Fibroblast of lung (primary cell): ENCODE measurements around the gene SLAIN2. TPM values are rescaled to one million over a fixed set of nuclear protein-coding genes. Genes with fewer than 3 reads are reported as not detected.

ENCODE experiments used
- DNase-seq, 2 donors: peaks; one replicate each; pipeline versions ENCODE4 v3.0.0 to v3.0.0-alpha.2; 2010; ENCODE audit warnings: low read depth in 2 of 2
- H2AFZ ChIP-seq: 2 replicates; pipeline ENCODE4 v1.5.1; 2012; ENCODE audit warnings: low read length, control low read depth, inconsistent platforms
- H3K27ac ChIP-seq: 2 replicates; pipeline ENCODE4 v1.5.1; 2011; ENCODE audit warnings: low read length, control low read depth; ENCODE audit not compliant: insufficient read depth
- H3K27me3 ChIP-seq: 2 replicates; pipeline ENCODE4 v1.5.1; 2011; ENCODE audit warnings: mild to moderate bottlenecking, low read length; ENCODE audit not compliant: control insufficient read depth, insufficient read depth
- H3K36me3 ChIP-seq: 2 replicates; pipeline ENCODE4 v1.5.1; 2011; ENCODE audit warnings: low read length; ENCODE audit not compliant: control insufficient read depth, insufficient read depth
- H3K4me1 ChIP-seq: 2 replicates; pipeline ENCODE4 v1.5.1; 2011; ENCODE audit warnings: low read length; ENCODE audit not compliant: control insufficient read depth, insufficient read depth; ENCODE audit errors: extremely low read depth
- H3K4me2 ChIP-seq: 2 replicates; pipeline ENCODE4 v1.5.1; 2011; ENCODE audit warnings: low read length, control low read depth; ENCODE audit not compliant: insufficient read depth; ENCODE audit errors: extremely low read depth
- H3K4me3 ChIP-seq, 4 experiments: fragments of 200-600 bp in 1 of 4; sonication (generic) in 1 of 4; replicated peaks in 1 of 4; 2 replicates each; pipeline ENCODE4 v1.5.1; 2011 to 2016; ENCODE audit warnings: low read length in 4 of 4, low read depth in 3 of 4, mild to moderate bottlenecking in 3 of 4, control low read depth in 2 of 4, inconsistent platforms in 1 of 4, mixed read lengths in 1 of 4; ENCODE audit not compliant: insufficient read depth in 1 of 4; ENCODE audit errors: control extremely low read depth in 1 of 4
- H3K79me2 ChIP-seq: 2 replicates; pipeline ENCODE4 v1.5.1; 2012; ENCODE audit warnings: mild to moderate bottlenecking, low read length, inconsistent platforms; ENCODE audit not compliant: control insufficient read depth, insufficient read depth
- H3K9ac ChIP-seq: 2 replicates; pipeline ENCODE4 v1.5.1; 2011; ENCODE audit warnings: mild to moderate bottlenecking, low read length, control low read depth; ENCODE audit not compliant: insufficient read depth
- H3K9me3 ChIP-seq: 2 replicates; pipeline ENCODE4 v1.5.1; 2012; ENCODE audit warnings: low read depth, low read length; ENCODE audit not compliant: control insufficient read depth, insufficient read depth
- H4K20me1 ChIP-seq: 2 replicates; pipeline ENCODE4 v1.5.1; 2011; ENCODE audit warnings: low read length; ENCODE audit not compliant: control insufficient read depth, insufficient read depth; ENCODE audit errors: extremely low read depth
- EZH2 ChIP-seq: IDR thresholded peaks from 2 replicates; pipeline ENCODE4 v1.5.1; 2012; ENCODE audit warnings: low read length, control low read depth, mild to moderate bottlenecking; ENCODE audit errors: missing control alignments
- polyA plus RNA-seq, 2 donors: library from polyadenylated mRNA; depleted of rRNA in 1 of 2; stranded (reverse) in 1 of 2; unstranded in 1 of 2; fragments of >200 nt; gene quantifications; 2 replicates each; pipeline ENCODE4 v1.2.1, GENCODE V29; 2011 to 2012; ENCODE audit warnings: missing spikeins in 1 of 2
- total RNA-seq: library from RNA; depleted of rRNA; stranded (reverse); fragments of >200 nt; gene quantifications from 2 replicates; pipeline ENCODE4 v1.2.1, GENCODE V29; 2014
- TF ChIP-seq, protein P1 (sequence below), 2 donors: IDR thresholded peaks in 1 of 2; conservative IDR thresholded peaks in 1 of 2; 1 replicate in 1 of 2; 2 replicates in 1 of 2; pipeline ENCODE4 v1.5.1; 2011 to 2012; ENCODE audit warnings: low read length in 2 of 2, control low read depth in 1 of 2, inconsistent platforms in 1 of 2, low read depth in 1 of 2, mild to moderate bottlenecking in 1 of 2

SLAIN2 gene
- total and polyA plus RNA-seq, 2 donors (not counting 1 experiment from before 2014, with no cell fraction given) = 34.2 to 57.4 TPM

DNA sequence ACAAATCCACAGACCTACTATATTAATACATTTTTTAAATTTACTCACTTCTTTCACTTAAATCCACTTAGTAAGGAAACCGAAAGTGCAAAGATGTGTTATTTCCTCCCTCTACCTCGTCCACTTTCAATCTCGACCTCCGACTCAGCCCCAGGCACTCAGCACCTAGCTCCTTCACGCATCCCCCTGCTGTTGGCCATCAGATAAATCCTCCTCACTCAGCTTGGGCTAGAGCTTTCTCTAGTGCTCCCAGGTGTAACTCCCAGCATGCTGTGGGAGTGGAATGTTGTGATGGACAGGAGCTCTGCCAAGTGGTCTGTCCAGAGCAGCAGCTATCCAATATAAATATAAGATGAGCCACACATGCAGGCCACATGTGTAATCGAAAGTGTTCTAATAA, 45.0 kb upstream of the SLAIN2 start:
- Histone ChIP-seq H4K20me1 (no peaks in the 10 kb centered on the region), H2AFZ (no peak overlapping the region), H3K27me3 (no peaks in the 10 kb centered on the region), H3K79me2 (no peaks in the 10 kb centered on the region), H3K27ac (no peak overlapping the region), H3K4me2 (peak overlapping the region; percentile 8), H3K9ac (no peak overlapping the region), H3K4me3 (no peak overlapping the region), H3K4me1 (no peaks in the 10 kb centered on the region), H3K9me3 (no peaks in the 10 kb centered on the region), H3K36me3 (no peaks in the 10 kb centered on the region)
- no peak for TF ChIP-seq EZH2
- TF ChIP-seq, protein P1, sequence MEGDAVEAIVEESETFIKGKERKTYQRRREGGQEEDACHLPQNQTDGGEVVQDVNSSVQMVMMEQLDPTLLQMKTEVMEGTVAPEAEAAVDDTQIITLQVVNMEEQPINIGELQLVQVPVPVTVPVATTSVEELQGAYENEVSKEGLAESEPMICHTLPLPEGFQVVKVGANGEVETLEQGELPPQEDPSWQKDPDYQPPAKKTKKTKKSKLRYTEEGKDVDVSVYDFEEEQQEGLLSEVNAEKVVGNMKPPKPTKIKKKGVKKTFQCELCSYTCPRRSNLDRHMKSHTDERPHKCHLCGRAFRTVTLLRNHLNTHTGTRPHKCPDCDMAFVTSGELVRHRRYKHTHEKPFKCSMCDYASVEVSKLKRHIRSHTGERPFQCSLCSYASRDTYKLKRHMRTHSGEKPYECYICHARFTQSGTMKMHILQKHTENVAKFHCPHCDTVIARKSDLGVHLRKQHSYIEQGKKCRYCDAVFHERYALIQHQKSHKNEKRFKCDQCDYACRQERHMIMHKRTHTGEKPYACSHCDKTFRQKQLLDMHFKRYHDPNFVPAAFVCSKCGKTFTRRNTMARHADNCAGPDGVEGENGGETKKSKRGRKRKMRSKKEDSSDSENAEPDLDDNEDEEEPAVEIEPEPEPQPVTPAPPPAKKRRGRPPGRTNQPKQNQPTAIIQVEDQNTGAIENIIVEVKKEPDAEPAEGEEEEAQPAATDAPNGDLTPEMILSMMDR (conservative IDR thresholded peaks at IDR 0.05 in 1 of 2, IDR thresholded peaks at IDR 0.05 in 1 of 2; ENCODE audit: low read depth in 1 of 2, low read length in 2 of 2) = no peak
- DNase-seq = peak in 1 of 2 donors; percentile 14

DNA sequence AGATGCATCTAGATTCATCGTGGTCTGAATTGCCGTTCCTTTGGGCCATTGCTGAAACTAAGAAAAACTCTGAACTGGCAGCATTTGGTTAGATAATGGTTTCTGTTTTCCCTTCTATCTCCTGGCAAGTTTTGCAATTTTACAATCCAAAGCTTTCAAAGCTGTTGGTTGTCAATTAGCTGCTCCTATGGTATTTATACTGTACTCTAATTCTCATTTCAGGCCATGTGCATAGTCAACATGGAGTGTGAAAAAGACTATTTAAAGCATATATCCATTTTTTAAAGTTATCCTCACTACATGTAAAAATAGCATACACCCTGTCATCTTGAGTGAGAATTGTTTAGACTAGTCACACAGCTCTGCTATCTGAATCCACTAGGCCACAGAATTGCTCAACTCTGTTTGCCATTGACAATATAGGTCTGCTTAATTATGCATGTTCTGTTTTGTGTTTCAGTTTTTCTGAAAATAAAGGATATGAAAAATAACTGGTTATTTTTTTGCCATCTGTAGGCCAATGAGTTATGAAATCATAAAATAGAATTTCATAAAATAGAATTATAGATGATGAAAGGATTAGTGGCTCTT, 44.0 kb upstream of the SLAIN2 start:
- Histone ChIP-seq H3K4me3 (no peak overlapping the region), H3K36me3 (no peaks in the 10 kb centered on the region), H4K20me1 (no peaks in the 10 kb centered on the region), H3K4me1 (no peaks in the 10 kb centered on the region), H2AFZ (no peak overlapping the region), H3K4me2 (no peak overlapping the region), H3K27ac (no peak overlapping the region), H3K27me3 (no peaks in the 10 kb centered on the region), H3K79me2 (no peaks in the 10 kb centered on the region), H3K9ac (no peak overlapping the region), H3K9me3 (no peaks in the 10 kb centered on the region)
- peak in 1 of 2 donors; percentile 17 for DNase-seq
- TF ChIP-seq, protein P1 (conservative IDR thresholded peaks at IDR 0.05 in 1 of 2, IDR thresholded peaks at IDR 0.05 in 1 of 2; ENCODE audit: low read depth in 1 of 2, low read length in 2 of 2) = no peak
- TF ChIP-seq EZH2 = no peak

DNA sequence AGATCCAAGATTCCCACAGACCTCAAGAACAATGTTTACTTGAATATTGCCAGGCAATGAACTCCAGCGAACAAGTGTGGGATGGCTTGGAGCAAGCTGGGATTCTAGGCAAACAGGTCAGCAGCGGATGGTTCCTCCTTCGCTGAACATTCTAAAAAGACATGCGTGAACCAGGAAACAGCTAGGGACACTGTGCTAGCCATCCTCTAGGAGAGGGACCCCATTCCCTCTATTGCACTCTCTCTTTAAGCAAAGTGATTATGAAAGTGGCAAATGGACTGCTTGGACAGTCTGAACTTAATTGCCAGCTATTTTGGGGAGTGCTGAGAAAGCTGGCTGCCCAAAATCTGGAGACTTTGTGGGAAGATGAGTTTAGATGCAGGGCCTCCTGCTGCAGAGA, 41.8 kb upstream of the SLAIN2 start:
- no peak for TF ChIP-seq EZH2
- Histone ChIP-seq H3K4me2 (peak overlapping the region; percentile 3), H3K27me3 (no peaks in the 10 kb centered on the region), H3K79me2 (no peaks in the 10 kb centered on the region), H3K9me3 (no peaks in the 10 kb centered on the region), H4K20me1 (no peaks in the 10 kb centered on the region), H3K9ac (no peak overlapping the region), H3K36me3 (no peaks in the 10 kb centered on the region), H2AFZ (no peak overlapping the region), H3K27ac (no peak overlapping the region), H3K4me3 (no peak overlapping the region), H3K4me1 (no peaks in the 10 kb centered on the region)
- DNase-seq = peak; percentile 8 to 11
